Stimulated activated CD4-positive, alpha-beta T cell treated with anti-CD3 and anti-CD28 coated beads, Interleukin-12 subunit alpha, Interleukin-12 subunit beta, amount 100 ng/mL, for 24 hours (primary cell): Measurements from ENCODE around the gene FAM133A.

Experiments used
- DNase-seq, 2 experiments: peaks; one replicate each; pipeline ENCODE4 v3.0.0-alpha.2; 2020; ENCODE audit warnings: low read depth in 2 of 2

FAM133A gene

DNA sequence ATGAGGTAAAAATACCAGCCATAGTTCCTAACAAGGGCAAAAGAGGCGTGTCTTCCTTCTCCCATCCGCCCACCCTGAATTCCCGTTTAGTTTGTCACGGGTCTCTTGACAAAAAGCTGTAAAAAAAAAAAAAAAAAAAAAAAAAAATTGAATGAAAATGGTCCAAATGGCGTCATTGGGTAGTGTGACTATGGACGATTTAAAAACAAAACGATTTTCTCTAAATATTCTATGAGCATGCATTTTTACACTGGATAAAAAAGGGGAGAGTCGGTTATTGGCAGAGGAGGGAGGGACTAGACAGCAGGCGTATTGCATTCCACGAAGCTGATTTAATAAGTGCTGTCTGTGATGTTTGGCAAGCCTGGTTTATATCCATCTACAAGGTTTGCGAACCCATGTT, at the start of gene FAM133A:
TSS of gene FAM133A (plus strand) at position 338 of the 403 bp plus-strand sequence. CDS start 35,214 bp downstream, outside the sequence.
- no peak for DNase-seq

GRCh38 chrX:93637591-93637990, 36.4 kb upstream of the FAM133A start:
- no peak for DNase-seq

DNA sequence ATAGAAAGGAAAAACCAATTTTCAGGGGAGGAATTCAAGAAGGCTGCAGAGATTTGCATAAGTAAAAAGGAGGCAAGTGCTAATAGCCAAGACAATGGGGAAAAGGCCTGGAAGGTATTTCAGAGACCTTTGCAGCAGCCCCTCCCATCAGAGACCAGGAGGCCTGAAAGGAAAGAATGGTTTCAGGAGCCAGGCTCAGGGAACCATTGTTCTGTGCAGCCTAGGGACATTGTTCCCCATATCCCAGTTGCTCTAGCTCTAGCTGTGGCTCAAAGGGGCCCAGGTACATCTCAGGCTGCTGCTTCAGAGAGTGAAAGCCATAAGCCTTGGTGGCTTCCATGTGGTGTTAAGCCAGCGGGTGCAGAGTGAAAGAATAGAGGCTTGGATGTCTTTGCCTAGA, 24.6 kb upstream of the FAM133A start:
- DNase-seq = no peak

DNA sequence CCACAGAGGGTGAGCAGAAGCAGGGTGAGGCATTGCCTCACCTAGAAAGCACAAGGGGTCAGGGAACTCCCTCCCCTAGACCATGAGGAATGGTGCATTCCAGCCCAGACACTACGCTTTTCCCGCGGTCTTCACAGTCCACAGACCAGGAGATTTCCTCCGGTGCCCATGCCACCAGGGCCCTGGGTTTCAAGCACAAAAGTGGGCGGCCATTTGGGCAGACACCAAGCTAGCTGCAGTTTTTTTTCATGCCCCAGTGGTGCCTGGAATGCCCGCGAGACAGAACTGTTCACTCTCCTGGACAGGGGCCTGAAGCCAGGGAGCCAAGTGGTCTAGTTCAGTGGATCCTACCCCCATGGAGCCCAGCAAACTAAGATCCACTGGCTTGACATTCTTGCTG, 13.4 kb upstream of the FAM133A start:
- no peak for DNase-seq

DNA sequence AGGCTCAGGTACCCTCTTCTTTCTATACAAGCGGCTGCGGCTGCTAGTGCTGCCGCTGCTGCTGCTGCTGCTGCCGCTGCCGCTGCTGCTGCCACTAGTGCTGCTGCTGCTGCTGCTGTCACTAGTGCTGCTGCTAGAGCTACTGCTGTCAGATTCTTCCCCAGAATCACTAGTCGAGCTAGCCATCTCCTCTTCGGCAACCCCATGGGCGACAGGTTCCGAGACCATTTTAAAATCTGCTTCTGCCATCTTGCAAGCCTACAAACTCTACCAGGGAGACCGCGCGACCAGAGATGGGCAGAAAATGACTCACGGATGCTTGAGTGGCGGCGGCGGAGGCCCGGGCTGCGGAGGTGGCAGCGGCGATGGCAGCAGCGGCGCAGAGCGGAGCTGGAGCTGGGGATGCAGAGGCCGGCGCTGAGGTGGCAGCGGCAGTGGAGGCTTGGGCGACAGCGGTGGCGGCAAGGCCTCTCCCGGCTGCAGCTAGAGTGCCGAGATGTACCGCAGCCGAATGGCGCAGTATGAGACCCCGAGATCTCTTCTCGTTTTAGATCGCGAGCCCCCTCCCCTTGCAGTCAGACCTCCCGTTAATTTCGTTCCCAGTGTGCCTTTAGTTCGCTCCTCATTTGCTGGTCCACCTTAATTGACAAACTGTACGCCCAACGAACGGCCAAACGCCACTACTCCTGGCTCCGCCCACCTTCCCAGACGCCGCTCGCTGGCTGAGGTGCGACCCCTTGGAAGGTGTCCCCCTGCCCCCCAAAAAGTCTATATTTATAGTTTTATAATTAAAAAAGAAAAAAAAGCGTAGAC, 744 bp upstream of the FAM133A start, which contains the start of gene NAP1L3:
TSS of gene NAP1L3 (minus strand) at position 523 of the 813 bp plus-strand sequence. CDS start at position 249, 274 bp downstream.
- DNase-seq = peak; percentile 31 to 45

DNA sequence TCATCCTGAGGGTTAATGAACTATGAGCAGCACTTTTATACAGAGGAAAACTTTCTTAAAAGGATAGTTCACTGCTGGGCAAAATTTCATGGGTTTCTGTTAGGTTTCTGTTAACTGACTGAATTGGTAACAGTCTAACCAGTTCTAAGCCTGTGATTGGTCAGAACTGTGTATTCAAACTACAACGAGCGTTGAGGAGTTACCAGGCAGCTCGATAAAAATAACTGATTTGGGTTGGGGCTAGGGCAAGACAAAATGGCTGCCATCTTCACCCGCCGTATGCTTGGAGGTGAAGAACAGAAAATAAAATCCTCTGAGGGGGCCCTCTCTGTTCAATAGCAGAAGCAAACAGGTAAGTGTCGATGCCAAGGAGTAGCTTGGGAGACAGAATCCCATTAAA, 22.0 kb downstream of the FAM133A start:
- DNase-seq = no peak

DNA sequence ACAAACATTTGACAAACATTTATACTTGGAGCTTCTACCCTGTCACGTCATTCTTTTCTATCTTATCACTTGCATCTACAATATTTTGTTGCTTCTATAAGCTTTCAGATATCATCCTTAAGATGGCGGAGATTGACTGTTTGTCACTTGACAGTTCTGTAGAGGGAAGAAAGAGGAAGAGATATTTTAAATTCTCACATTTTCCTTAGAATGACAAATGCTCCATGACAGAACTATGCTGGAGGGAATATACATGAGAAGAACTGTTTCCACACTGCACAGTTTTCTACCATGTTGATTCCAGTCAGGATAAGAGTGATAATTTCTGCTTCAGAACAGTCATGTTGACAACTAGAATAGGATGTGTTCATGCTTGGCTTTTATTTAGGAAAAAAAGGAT, 29.7 kb downstream of the FAM133A start:
- no peak for DNase-seq

DNA sequence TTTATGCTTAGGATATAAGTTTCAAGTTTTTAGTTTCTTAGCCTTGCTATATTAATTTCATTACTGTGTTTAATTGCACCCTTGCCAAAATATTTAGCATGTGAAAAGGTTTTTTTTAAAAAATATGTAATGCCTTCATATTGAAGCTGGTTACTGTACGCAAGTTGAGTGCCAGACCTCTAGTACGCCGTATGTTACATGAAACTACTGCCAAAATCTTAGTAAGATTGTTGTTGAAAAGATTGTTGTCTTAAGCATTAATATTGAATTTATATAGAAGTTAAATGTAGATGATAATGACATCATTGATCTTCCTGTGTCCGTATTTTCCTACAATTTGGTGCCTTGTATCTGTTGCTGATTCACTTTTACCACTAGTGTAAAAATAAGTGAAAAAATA, 37.1 kb downstream of the FAM133A start:
- DNase-seq = no peak

DNA sequence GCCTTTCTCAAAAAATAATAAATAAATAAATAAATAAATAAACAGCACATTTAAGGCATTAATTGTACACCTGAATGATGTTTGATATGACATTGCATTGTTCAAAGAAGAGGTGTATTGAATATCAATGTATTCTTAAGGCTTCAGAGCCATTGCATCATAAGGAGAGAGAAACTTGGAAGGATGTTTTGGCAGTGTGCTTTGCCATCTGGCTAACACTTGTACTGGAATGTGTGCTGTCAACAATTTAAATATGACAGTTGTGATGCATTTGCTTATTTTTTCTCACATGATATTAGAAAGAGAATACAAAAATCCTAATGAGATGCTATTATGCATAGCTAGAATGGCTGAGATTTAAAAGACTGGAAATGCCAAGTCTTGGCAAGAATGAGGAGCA, 67.8 kb downstream of the FAM133A start:
- no peak for DNase-seq

GRCh38 chrX:93760163-93760562, 86.2 kb downstream of the FAM133A start:
- no peak for DNase-seq
